ENCODE measurements around the gene CD46.

CD46 gene

DNA sequence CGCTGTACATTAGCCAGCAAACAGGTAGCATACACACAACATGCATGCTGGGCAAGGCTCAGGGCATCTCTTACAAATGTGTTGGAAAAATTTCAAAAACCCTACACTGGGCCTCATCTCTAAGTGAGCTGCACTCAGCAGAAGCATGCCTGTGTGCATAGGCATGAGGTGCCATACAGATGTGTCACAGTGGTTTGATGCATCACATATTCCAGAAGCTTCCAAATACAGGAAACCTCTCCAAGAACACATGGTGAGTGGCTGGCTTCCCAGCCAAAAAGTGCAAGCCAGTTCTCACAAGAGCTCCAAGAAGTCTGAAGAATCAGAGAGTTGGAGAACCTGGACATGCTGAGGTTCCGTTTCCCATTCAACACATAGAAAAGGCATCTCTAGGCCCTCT lies 58.3 kb downstream of the CD46 start:
- DNase-seq = peak; percentile 49
- H3K27ac ChIP-seq = no peak overlapping the region
- TF ChIP-seq, protein P1, sequence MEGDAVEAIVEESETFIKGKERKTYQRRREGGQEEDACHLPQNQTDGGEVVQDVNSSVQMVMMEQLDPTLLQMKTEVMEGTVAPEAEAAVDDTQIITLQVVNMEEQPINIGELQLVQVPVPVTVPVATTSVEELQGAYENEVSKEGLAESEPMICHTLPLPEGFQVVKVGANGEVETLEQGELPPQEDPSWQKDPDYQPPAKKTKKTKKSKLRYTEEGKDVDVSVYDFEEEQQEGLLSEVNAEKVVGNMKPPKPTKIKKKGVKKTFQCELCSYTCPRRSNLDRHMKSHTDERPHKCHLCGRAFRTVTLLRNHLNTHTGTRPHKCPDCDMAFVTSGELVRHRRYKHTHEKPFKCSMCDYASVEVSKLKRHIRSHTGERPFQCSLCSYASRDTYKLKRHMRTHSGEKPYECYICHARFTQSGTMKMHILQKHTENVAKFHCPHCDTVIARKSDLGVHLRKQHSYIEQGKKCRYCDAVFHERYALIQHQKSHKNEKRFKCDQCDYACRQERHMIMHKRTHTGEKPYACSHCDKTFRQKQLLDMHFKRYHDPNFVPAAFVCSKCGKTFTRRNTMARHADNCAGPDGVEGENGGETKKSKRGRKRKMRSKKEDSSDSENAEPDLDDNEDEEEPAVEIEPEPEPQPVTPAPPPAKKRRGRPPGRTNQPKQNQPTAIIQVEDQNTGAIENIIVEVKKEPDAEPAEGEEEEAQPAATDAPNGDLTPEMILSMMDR (IDR thresholded peaks at IDR 0.05; ENCODE audit: low read depth, low read length, missing control alignments) = no peak
- H3K27me3 ChIP-seq (replicated peaks) = no peaks in the 10 kb centered on the region
- H3K4me3 ChIP-seq (ENCODE audit: low read depth, low read length) = no peak overlapping the region
- no peaks in the 10 kb centered on the region for H3K36me3 ChIP-seq (replicated peaks)
- in situ Hi-C loops (cut with HindIII; ENCODE audit: low pct_ligation_motif_present, low sequenced_read_pairs) = no loop called here

DNA sequence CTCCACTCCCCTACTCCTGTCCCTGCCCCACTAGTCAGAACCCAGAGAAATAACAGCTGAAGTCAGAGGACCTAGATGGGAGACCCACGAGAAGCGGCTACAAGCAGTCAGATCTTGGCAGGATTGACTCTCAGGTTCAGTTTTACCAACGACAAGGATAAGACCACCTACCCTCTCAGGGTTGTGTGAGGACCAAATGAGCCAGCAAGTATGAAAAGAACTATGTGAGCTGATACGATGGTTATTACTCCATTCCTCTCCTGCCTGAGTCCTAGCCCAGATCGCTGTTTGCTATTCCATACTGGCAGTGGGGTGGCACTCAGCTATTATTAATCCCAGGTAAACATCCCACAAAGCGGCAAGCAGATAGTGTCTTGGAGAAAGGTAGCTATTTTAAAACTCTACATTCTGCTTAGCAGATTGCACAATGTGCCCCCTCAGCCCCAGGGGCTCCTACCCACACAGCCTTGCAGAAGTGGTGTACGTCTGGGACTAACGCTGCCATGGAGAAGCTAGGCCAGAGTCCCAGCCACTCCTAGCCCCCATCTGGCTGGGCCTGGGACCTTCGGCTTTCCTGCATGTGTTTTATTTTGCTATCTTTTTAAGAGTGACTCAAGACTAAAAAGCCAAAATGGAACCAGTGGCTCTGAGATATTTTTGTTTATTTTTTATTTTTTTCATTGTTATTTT lies 58.9 kb downstream of the CD46 start:
- no peak overlapping the region for H3K4me3 ChIP-seq (ENCODE audit: low read depth, low read length)
- no peaks in the 10 kb centered on the region for H3K36me3 ChIP-seq (replicated peaks)
- TF ChIP-seq, protein P1 (IDR thresholded peaks at IDR 0.05; ENCODE audit: low read depth, low read length, missing control alignments) = no peak
- in situ Hi-C loops (cut with HindIII; ENCODE audit: low pct_ligation_motif_present, low sequenced_read_pairs) = no loop called here
- DNase-seq = no peak
- H3K27ac ChIP-seq = no peak overlapping the region
- no peaks in the 10 kb centered on the region for H3K27me3 ChIP-seq (replicated peaks)

DNA sequence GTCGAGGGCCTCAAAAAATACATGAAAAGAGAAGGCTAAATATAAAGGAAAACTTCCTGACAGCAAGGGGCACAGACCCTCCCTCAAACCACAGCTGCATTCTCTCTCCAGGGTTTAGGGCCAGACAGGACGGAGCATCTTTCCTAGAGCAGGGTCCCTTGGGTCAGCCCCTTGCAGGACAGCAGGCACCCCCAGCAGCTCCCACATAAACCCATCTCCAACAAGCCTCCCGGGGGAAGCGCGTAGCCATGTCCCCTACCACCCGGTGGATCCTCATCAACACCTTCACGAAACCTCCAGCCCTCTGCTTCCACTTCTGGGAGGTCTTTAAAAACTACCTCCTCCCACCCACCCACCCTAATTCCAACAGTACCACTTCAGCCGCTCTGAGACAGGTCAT lies 59.5 kb downstream of the CD46 start:
- TF ChIP-seq, protein P1 (IDR thresholded peaks at IDR 0.05; ENCODE audit: low read depth, low read length, missing control alignments) = no peak
- Histone ChIP-seq H3K36me3 (replicated peaks) (no peaks in the 10 kb centered on the region), H3K4me3 (ENCODE audit: low read depth, low read length) (no peak overlapping the region), H3K27ac (no peak overlapping the region), H3K27me3 (replicated peaks) (no peaks in the 10 kb centered on the region)
- in situ Hi-C loops (cut with HindIII; ENCODE audit: low pct_ligation_motif_present, low sequenced_read_pairs) = no loop called here
- no peak for DNase-seq

DNA sequence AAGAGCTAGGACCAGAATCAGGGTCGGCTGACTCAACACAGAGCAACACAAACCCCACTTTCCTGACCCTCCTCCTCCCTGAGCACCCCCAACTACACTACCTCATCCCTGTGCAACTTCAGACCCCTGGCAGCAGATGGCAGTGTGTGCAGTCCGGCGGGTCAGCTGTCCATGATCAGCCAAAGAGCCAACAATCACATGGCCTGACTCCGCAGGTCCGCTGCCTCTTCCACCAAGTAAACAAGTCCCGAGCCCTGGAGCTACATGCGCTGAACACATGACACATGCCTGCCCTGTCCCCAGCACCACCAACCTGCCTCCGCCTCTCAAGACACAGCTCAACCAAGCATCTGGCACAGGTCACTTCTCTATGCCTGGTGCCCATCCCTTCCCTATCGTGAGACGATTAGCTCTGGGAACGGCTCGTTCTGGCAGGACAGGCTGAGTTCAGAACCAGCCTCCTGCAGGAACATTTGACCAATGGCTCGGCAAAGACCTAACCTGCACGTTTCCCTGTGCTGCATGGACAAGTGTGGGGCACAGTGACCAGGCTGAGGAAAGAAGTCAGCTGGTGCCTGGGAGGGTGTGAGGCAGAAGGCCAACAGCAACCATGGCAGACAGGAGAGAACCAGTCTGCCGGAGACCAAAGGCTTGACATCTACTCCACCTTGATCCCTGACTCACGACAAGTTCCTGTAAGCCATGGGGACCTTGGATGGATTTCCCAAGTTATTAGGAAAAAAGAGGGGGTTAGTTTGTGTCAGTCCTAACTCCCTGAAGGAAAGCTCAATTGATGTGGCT lies 60.3 kb downstream of the CD46 start:
- no peaks in the 10 kb centered on the region for H3K36me3 ChIP-seq (replicated peaks)
- H3K27ac ChIP-seq = no peak overlapping the region
- H3K4me3 ChIP-seq (ENCODE audit: low read depth, low read length) = no peak overlapping the region
- no peaks in the 10 kb centered on the region for H3K27me3 ChIP-seq (replicated peaks)
- DNase-seq = no peak
- in situ Hi-C loops (cut with HindIII; ENCODE audit: low pct_ligation_motif_present, low sequenced_read_pairs) = no loop called here
- TF ChIP-seq, protein P1 (IDR thresholded peaks at IDR 0.05; ENCODE audit: low read depth, low read length, missing control alignments) = peak; percentile 73

DNA sequence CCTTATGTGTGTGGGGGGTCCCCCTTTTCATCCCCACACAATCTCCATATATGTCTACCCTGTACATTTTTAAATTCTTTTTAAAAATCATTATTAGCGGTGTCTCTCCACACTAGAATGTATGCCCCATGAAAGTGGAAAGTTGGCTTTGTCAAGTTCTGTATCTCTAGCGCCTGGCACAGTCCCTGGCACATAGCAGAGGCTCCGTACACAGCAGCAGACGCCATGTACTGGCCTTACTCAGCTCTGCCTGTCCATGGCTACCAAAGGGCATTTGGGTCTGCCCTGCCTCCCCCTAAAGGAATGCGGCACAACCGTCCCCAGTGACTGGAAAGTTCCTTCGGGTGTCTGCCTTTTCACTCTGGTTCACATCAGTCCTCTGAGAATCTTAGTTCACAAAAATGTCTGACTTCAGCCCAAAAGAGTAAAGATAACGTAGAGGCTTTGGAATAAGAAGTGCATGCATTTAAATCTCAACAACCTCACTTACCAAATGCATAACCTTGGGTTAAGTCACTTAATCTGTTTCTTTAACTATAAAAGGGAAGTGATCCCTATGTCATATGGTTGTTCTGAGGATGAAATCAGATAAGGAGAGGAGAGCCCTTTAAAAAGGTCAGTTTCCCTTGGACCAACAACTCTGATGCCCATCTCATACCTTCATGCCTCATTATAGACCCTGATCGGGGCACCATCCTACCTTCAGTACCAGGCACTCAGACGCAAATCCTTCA lies 61.1 kb downstream of the CD46 start:
- in situ Hi-C loops (cut with HindIII; ENCODE audit: low pct_ligation_motif_present, low sequenced_read_pairs) = no loop called here
- TF ChIP-seq, protein P1 (IDR thresholded peaks at IDR 0.05; ENCODE audit: low read depth, low read length, missing control alignments) = no peak
- no peak for DNase-seq
- Histone ChIP-seq H3K27ac (no peak overlapping the region), H3K27me3 (replicated peaks) (no peaks in the 10 kb centered on the region), H3K4me3 (ENCODE audit: low read depth, low read length) (no peak overlapping the region), H3K36me3 (replicated peaks) (no peaks in the 10 kb centered on the region)

Data from brain microvascular endothelial cell (primary cell).